SK-N-SH (cell line): ENCODE data around the gene ANKUB1. TPM values are rescaled to one million over a fixed set of nuclear protein-coding genes. Genes with fewer than 3 reads are reported as not detected.
A peak's percentile ranks its signal among the peaks of the same experiment; 100 is the strongest.

ENCODE experiments used
- CTCF ChIA-PET: fragments of 300-600, 350-600 bp; formaldehyde crosslinking; extraction: SDS; loops from one replicate; lab custom pipeline; 2021; lab: Yijun Ruan, JAX
- POLR2A ChIA-PET: fragments of 350-600 bp; sonication (Branson Sonifier 250); formaldehyde crosslinking; extraction: SDS; loops from one replicate; lab custom pipeline; 2020; ENCODE audit warnings: antibody characterized with exemption, inconsistent platforms; lab: Yijun Ruan, JAX
- DNase-seq: peaks from one replicate; pipeline ENCODE4 v3.0.0; 2012
- H2AFZ ChIP-seq: fragments of 200-600 bp; sonication (generic); 2 replicates; pipeline ENCODE4 v1.8.1; 2016; ENCODE audit warnings: antibody characterized with exemption, mild to moderate bottlenecking, low read depth
- H3F3A ChIP-seq: fragments of 200-600 bp; sonication (generic); replicated peaks from 2 replicates; pipeline ENCODE3; 2016; ENCODE audit warnings: antibody characterized with exemption, mild to moderate bottlenecking; ENCODE audit not compliant: insufficient read depth
- H3K27ac ChIP-seq, 2 experiments: fragments of 200-500 bp in 1 of 2; fragments of 200-600 bp in 1 of 2; sonication (Bioruptor generic) in 1 of 2; sonication (generic), shearing (Covaris generic) in 1 of 2; 2 replicates each; pipeline versions ENCODE4 v1.5.1 to v1.6.1; 2014 to 2016; ENCODE audit warnings: low read depth in 2 of 2, inconsistent platforms in 1 of 2, low read length in 1 of 2, mild to moderate bottlenecking in 1 of 2, mixed read lengths in 1 of 2
- H3K27me3 ChIP-seq: fragments of 200-600 bp; sonication (generic), shearing (Covaris generic); 2 replicates; pipeline ENCODE4 v1.6.1; 2016; ENCODE audit warnings: mixed run types; ENCODE audit not compliant: insufficient read depth
- H3K36me3 ChIP-seq, 2 experiments: fragments of 200-500 bp in 1 of 2; fragments of 200-600 bp in 1 of 2; sonication (Bioruptor generic) in 1 of 2; sonication (generic) in 1 of 2; replicated peaks in 1 of 2; 2 replicates each; pipeline versions ENCODE3 to v1.5.1; 2014 to 2016; ENCODE audit warnings: low read length in 1 of 2, mild to moderate bottlenecking in 1 of 2; ENCODE audit not compliant: insufficient read depth in 2 of 2, control insufficient read depth in 1 of 2
- H3K4me1 ChIP-seq, 2 experiments: fragments of 200-500 bp in 1 of 2; fragments of 200-600 bp in 1 of 2; sonication (Bioruptor generic) in 1 of 2; sonication (generic), shearing (Covaris generic) in 1 of 2; 2 replicates each; pipeline versions ENCODE4 v1.5.1 to v1.6.1; 2014 to 2016; ENCODE audit warnings: low read depth in 1 of 2, low read length in 1 of 2, mixed run types in 1 of 2; ENCODE audit not compliant: insufficient read depth in 2 of 2, control insufficient read depth in 1 of 2
- H3K4me2 ChIP-seq: fragments of 200-600 bp; sonication (generic), shearing (Covaris generic); 2 replicates; pipeline ENCODE4 v1.6.1; 2017; ENCODE audit warnings: mixed run types
- H3K4me3 ChIP-seq, 2 experiments: fragments of 200-500 bp in 1 of 2; fragments of 200-600 bp in 1 of 2; sonication (Bioruptor generic) in 1 of 2; sonication (generic), shearing (Covaris generic) in 1 of 2; 2 replicates each; pipeline versions ENCODE4 v1.5.1 to v1.8.1; 2014 to 2016; ENCODE audit warnings: low read depth in 2 of 2, inconsistent platforms in 1 of 2, low read length in 1 of 2, mild to moderate bottlenecking in 1 of 2, mixed read lengths in 1 of 2, moderate library complexity in 1 of 2
- H3K79me2 ChIP-seq: fragments of 200-600 bp; sonication (generic); 2 replicates; pipeline ENCODE4 v1.8.1; 2017; ENCODE audit warnings: mild to moderate bottlenecking; ENCODE audit not compliant: insufficient read depth
- H3K9ac ChIP-seq: fragments of 200-600 bp; sonication (generic); 2 replicates; pipeline ENCODE4 v1.6.1; 2017; ENCODE audit warnings: mixed run types
- H3K9me2 ChIP-seq: fragments of 200-600 bp; sonication (generic); 2 replicates; pipeline ENCODE4 v1.6.1; 2017; ENCODE audit warnings: mixed run types
- H3K9me3 ChIP-seq: fragments of 200-600 bp; sonication (generic); 2 replicates; pipeline ENCODE4 v1.6.1; 2017; ENCODE audit warnings: mixed run types, mild to moderate bottlenecking, moderate library complexity
- H4K20me1 ChIP-seq: fragments of 200-600 bp; sonication (generic); 2 replicates; pipeline ENCODE4 v1.6.1; 2017; ENCODE audit warnings: mild to moderate bottlenecking, mixed run types; ENCODE audit not compliant: insufficient read depth
- ELF1 ChIP-seq: IDR thresholded peaks from 2 replicates; pipeline ENCODE4 v1.4.0; 2012
- FOXJ3 ChIP-seq: sonication (generic); formaldehyde crosslinking; IDR thresholded peaks from 2 replicates; pipeline ENCODE4 v1.5.1; 2020; ENCODE audit warnings: mild to moderate bottlenecking, missing genetic modification reagents
- GABPA ChIP-seq: IDR thresholded peaks from 2 replicates; pipeline ENCODE4 v1.4.0; 2012; ENCODE audit warnings: low read depth, mild to moderate bottlenecking
- MEF2A ChIP-seq: IDR thresholded peaks from 2 replicates; pipeline ENCODE4 v1.4.0; 2012; ENCODE audit warnings: low read depth, borderline replicate concordance
- MXI1 ChIP-seq: IDR thresholded peaks from 2 replicates; pipeline ENCODE4 v1.6.1; 2012; ENCODE audit warnings: mild to moderate bottlenecking, low read depth, low read length, improper control_type of control experiment
- NRF1 ChIP-seq: IDR thresholded peaks from 2 replicates; pipeline ENCODE4 v1.6.1; 2012; ENCODE audit warnings: low read depth, mild to moderate bottlenecking, low read length
- RAD21 ChIP-seq: IDR thresholded peaks from 2 replicates; pipeline ENCODE4 v1.6.1; 2012; ENCODE audit warnings: mild to moderate bottlenecking, low read length
- REST ChIP-seq: IDR thresholded peaks from 2 replicates; pipeline ENCODE4 v1.6.1; 2012; ENCODE audit warnings: mild to moderate bottlenecking, low read depth, low read length, moderate library complexity
- RFX5 ChIP-seq: IDR thresholded peaks from 2 replicates; pipeline ENCODE4 v1.6.1; 2012; ENCODE audit warnings: mild to moderate bottlenecking, improper control_type of control experiment, low read length
- RXRA ChIP-seq: IDR thresholded peaks from 2 replicates; pipeline ENCODE4 v1.4.0; 2012; ENCODE audit warnings: low read depth, mild to moderate bottlenecking, borderline replicate concordance
- SMC3 ChIP-seq: IDR thresholded peaks from 2 replicates; pipeline ENCODE4 v1.6.1; 2012; ENCODE audit warnings: low read depth, low read length, improper control_type of control experiment
- TAF1 ChIP-seq: IDR thresholded peaks from 2 replicates; pipeline ENCODE4 v1.6.1; 2012; ENCODE audit warnings: low read depth, mild to moderate bottlenecking, low read length, moderate library complexity, borderline replicate concordance
- TCF12 ChIP-seq: IDR thresholded peaks from 2 replicates; pipeline ENCODE4 v1.4.0; 2012
- TEAD4 ChIP-seq: IDR thresholded peaks from 2 replicates; pipeline ENCODE4 v1.4.0; 2012; ENCODE audit warnings: mild to moderate bottlenecking, borderline replicate concordance; ENCODE audit not compliant: insufficient read depth
- USF1 ChIP-seq: IDR thresholded peaks from 2 replicates; pipeline ENCODE4 v1.4.0; 2012; ENCODE audit warnings: low read depth, borderline replicate concordance
- USF2 ChIP-seq: fragments of 150-350 bp; IDR thresholded peaks from 2 replicates; pipeline ENCODE4 v1.6.1; 2017; ENCODE audit warnings: antibody characterized with exemption, low read length, low read depth, borderline replicate concordance
- ZBTB33 ChIP-seq: IDR thresholded peaks from 2 replicates; pipeline ENCODE4 v1.4.0; 2012; ENCODE audit warnings: low read depth, borderline replicate concordance
- polyA plus RNA-seq, 3 experiments: library from polyadenylated mRNA; depleted of rRNA; stranded (reverse); fragments of >200 nt; gene quantifications; 2 replicates each; pipeline ENCODE4 v1.2.3, GENCODE V29; 2012
- TF ChIP-seq, protein P1 (sequence below): IDR thresholded peaks from 2 replicates; pipeline ENCODE4; 2012
- TF ChIP-seq, protein P2 (sequence below): fragments of 200-600 bp; sonication (generic); IDR thresholded peaks from 2 replicates; pipeline ENCODE4 v1.6.1; 2017; ENCODE audit warnings: antibody characterized with exemption, mild to moderate bottlenecking, moderate library complexity

ANKUB1 gene
- polyA plus RNA-seq, 1 of the 3 experiments (the other 2 are of a cell fraction), result not detected

DNA sequence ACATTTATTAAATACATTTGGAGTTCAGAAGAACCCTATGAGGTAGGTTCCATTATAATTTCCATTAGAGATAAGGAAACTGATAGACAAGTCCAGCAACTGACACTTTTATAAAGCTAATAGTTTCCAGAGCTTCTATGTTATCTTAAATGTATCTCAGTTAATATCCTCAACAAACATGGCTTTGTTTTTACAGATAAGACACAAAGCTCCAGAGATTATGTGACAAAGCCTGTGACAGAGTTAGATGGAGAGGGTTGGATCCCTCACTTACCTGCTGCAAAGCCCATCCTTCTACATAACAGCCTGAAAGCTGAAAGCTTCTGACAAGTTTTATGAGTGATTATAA lies 39.6 kb downstream of the ANKUB1 start:
- Histone ChIP-seq H3K9me2 (no peaks in the 10 kb centered on the region), H3K9ac (peak overlapping the region; percentile 86; the same call in 1 of the 2 replicates), H3K4me3 (peak overlapping the region; percentile 96), H3K36me3 (peaks cover 24 to 27% of the 10 kb centered on the region in 2 experiments), H2AFZ (peak overlapping the region; percentile 99), H3F3A (no peaks in the 10 kb centered on the region), H3K4me2 (peak overlapping the region; percentile 86), H3K9me3 (no peaks in the 10 kb centered on the region), H3K27me3 (no peaks in the 10 kb centered on the region), H4K20me1 (no peaks in the 10 kb centered on the region), H3K4me1 (peaks cover 0 to 5% of the 10 kb centered on the region in 2 experiments; a peak in 3 of 4 replicates), H3K27ac (peak overlapping the region; percentile 59 to 74; a peak in 3 of 4 replicates), H3K79me2 (peaks cover 30% of the 10 kb centered on the region)
- TF ChIP-seq USF2, result no peak
- no peak for TF ChIP-seq ZBTB33
- TF ChIP-seq GABPA, result no peak
- TF ChIP-seq RAD21, result no peak
- TF ChIP-seq TCF12, result no peak
- no peak for TF ChIP-seq TEAD4
- TF ChIP-seq REST, result no peak
- TF ChIP-seq FOXJ3 (CRISPR knock-in tag), result no peak
- TF ChIP-seq SMC3, result no peak
- TF ChIP-seq, protein P1, sequence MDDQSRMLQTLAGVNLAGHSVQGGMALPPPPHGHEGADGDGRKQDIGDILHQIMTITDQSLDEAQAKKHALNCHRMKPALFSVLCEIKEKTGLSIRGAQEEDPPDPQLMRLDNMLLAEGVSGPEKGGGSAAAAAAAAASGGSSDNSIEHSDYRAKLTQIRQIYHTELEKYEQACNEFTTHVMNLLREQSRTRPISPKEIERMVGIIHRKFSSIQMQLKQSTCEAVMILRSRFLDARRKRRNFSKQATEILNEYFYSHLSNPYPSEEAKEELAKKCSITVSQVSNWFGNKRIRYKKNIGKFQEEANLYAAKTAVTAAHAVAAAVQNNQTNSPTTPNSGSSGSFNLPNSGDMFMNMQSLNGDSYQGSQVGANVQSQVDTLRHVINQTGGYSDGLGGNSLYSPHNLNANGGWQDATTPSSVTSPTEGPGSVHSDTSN, result no peak
- no peak for TF ChIP-seq MEF2A
- no peak for TF ChIP-seq TAF1
- TF ChIP-seq RXRA, result no peak
- TF ChIP-seq USF1, result no peak
- TF ChIP-seq, protein P2, sequence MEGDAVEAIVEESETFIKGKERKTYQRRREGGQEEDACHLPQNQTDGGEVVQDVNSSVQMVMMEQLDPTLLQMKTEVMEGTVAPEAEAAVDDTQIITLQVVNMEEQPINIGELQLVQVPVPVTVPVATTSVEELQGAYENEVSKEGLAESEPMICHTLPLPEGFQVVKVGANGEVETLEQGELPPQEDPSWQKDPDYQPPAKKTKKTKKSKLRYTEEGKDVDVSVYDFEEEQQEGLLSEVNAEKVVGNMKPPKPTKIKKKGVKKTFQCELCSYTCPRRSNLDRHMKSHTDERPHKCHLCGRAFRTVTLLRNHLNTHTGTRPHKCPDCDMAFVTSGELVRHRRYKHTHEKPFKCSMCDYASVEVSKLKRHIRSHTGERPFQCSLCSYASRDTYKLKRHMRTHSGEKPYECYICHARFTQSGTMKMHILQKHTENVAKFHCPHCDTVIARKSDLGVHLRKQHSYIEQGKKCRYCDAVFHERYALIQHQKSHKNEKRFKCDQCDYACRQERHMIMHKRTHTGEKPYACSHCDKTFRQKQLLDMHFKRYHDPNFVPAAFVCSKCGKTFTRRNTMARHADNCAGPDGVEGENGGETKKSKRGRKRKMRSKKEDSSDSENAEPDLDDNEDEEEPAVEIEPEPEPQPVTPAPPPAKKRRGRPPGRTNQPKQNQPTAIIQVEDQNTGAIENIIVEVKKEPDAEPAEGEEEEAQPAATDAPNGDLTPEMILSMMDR, result no peak
- no peak for TF ChIP-seq RFX5
- no peak for TF ChIP-seq NRF1
- TF ChIP-seq MXI1, result no peak
- no peak for TF ChIP-seq ELF1
- CTCF ChIA-PET, result interaction anchor here (0.5 to 2.8 kb wide), 15 partner anchors 13 to 257 kb away, joined by 3 to 17 read pairs (median 4); no protein-coding TSS in a partner anchor
- peak; percentile 7 for DNase-seq
- POLR2A ChIA-PET, result interaction anchor here (0.6 to 2.3 kb wide), 2 partner anchors 61 to 209 kb away, joined by 3 to 6 read pairs; partner anchors contain the start of gene RNF13
